Right atrium auricular region (tissue), 2 donors: ENCODE measurements around the gene UVRAG. TPM values are rescaled to one million over a fixed set of nuclear protein-coding genes. Genes with fewer than 3 reads are reported as not detected.

Source experiments
- DNase-seq: peaks from one replicate; pipeline ENCODE4 v3.0.0-alpha.2; 2019; ENCODE audit warnings: low spot score
- H3K27ac ChIP-seq, 2 donors: fragments of 200-600 bp; sonication (generic); 1 replicate in 1 of 2; 2 replicates in 1 of 2; pipeline ENCODE4 v1.5.1; 2016 to 2019
- H3K27me3 ChIP-seq, 2 donors: fragments of 200-600 bp; sonication (generic); one replicate each; pipeline versions ENCODE4 v1.5.1 to v1.6.0; 2017 to 2019
- H3K36me3 ChIP-seq: fragments of 200-600 bp; sonication (generic); one replicate; pipeline ENCODE4 v1.5.1; 2016
- H3K4me1 ChIP-seq, 2 donors: fragments of 200-600 bp; sonication (generic); one replicate each; pipeline versions ENCODE4 v1.5.1 to v1.6.0; 2017 to 2019
- H3K4me3 ChIP-seq, 2 donors: fragments of 200-600 bp; sonication (generic); 1 replicate in 1 of 2; 2 replicates in 1 of 2; pipeline ENCODE4 v1.5.1; 2017 to 2019; ENCODE audit warnings: mild to moderate bottlenecking in 1 of 2, moderate library complexity in 1 of 2
- H3K9me3 ChIP-seq, 2 donors: fragments of 200-600 bp; sonication (generic); one replicate each; pipeline ENCODE4 v1.5.1; 2019
- total RNA-seq, 2 donors: library from RNA; depleted of rRNA; stranded (reverse); fragments of >200 nt; gene quantifications; one replicate each; pipeline ENCODE4 v1.1.0, GENCODE V29; 2016
- TF ChIP-seq, protein P1 (sequence below), 2 donors: fragments of 200-600 bp; sonication (generic); IDR thresholded peaks; one replicate each; pipeline ENCODE4 v1.5.1; 2019; ENCODE audit warnings: antibody characterized with exemption in 2 of 2

UVRAG gene
- total RNA-seq, 2 donors from 2014 or later: 13.2 to 13.9 TPM

DNA sequence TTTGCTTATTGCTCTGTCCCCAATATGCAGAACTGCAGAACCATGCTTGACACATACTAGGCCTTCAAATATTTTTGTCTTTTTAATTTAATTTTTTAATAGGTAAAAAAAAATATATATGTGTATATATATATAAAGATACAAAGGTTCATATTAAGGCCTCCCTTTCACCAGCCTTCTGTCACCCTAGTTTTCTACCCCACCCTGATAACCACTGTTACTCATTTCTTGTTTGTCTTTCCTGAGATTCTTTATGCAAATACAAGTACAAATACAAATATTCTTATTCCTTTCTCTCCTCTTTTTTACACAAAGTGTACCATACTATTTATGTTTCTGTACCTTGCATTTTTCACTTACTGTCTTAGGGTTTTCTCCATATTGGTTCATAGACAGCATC lies 43.0 kb downstream of the UVRAG start:
- DNase-seq: no peak
- H3K27ac ChIP-seq: no peak overlapping the region
- TF ChIP-seq, protein P1, sequence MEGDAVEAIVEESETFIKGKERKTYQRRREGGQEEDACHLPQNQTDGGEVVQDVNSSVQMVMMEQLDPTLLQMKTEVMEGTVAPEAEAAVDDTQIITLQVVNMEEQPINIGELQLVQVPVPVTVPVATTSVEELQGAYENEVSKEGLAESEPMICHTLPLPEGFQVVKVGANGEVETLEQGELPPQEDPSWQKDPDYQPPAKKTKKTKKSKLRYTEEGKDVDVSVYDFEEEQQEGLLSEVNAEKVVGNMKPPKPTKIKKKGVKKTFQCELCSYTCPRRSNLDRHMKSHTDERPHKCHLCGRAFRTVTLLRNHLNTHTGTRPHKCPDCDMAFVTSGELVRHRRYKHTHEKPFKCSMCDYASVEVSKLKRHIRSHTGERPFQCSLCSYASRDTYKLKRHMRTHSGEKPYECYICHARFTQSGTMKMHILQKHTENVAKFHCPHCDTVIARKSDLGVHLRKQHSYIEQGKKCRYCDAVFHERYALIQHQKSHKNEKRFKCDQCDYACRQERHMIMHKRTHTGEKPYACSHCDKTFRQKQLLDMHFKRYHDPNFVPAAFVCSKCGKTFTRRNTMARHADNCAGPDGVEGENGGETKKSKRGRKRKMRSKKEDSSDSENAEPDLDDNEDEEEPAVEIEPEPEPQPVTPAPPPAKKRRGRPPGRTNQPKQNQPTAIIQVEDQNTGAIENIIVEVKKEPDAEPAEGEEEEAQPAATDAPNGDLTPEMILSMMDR (IDR thresholded peaks at IDR 0.05): no peak
- H3K4me3 ChIP-seq: no peak overlapping the region
- peaks cover 11% of the 10 kb centered on the region for H3K36me3 ChIP-seq
- no peaks in the 10 kb centered on the region for H3K27me3 ChIP-seq
- H3K4me1 ChIP-seq: no peaks in the 10 kb centered on the region
- H3K9me3 ChIP-seq: no peaks in the 10 kb centered on the region

DNA sequence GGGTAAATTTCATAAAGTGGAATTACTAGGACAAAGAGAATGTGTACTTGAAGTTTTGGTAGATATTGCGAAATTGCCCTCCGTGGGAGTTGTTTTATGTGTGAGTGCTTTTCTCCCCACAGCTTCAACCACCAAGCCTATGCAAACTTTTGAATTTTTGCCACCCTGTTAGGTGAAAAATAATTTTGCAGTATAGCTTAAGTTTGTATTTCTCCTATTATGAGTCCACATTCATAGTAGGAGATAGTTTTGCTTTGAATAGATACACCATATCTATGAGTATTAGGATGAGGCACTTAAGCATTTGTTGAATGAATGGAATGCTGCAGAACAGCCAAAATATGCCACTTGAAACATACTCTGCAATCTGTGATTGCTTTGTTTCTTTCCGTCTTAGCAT lies 43.6 kb downstream of the UVRAG start:
- peaks cover 11% of the 10 kb centered on the region for H3K36me3 ChIP-seq
- H3K4me3 ChIP-seq: no peak overlapping the region
- no peak overlapping the region for H3K27ac ChIP-seq
- no peaks in the 10 kb centered on the region for H3K9me3 ChIP-seq
- no peak for DNase-seq
- TF ChIP-seq, protein P1 (IDR thresholded peaks at IDR 0.05): no peak
- H3K27me3 ChIP-seq: no peaks in the 10 kb centered on the region
- no peaks in the 10 kb centered on the region for H3K4me1 ChIP-seq

DNA sequence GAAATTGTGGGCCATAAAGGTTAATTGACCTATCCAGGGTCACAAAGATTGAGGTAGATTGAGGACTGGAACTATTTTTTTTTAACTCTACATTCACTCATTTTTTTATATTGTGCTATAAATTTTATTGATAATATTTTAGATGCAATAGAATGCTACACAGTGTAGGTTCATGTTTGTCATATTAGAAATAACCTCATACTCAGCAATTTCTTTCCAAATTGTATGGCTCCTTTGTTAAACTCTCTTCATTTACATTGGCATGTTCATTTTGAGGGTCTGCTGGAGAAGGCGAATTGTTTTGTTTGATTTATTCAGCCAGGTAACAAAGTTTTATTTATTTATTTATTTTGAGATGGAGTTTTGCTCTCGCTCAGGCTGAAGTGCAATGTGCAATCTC lies 44.6 kb downstream of the UVRAG start:
- no peak overlapping the region for H3K27ac ChIP-seq
- peaks cover 11% of the 10 kb centered on the region for H3K36me3 ChIP-seq
- no peaks in the 10 kb centered on the region for H3K9me3 ChIP-seq
- H3K4me1 ChIP-seq: no peaks in the 10 kb centered on the region
- TF ChIP-seq, protein P1 (IDR thresholded peaks at IDR 0.05): no peak
- DNase-seq: no peak
- H3K27me3 ChIP-seq: no peaks in the 10 kb centered on the region
- no peak overlapping the region for H3K4me3 ChIP-seq

DNA sequence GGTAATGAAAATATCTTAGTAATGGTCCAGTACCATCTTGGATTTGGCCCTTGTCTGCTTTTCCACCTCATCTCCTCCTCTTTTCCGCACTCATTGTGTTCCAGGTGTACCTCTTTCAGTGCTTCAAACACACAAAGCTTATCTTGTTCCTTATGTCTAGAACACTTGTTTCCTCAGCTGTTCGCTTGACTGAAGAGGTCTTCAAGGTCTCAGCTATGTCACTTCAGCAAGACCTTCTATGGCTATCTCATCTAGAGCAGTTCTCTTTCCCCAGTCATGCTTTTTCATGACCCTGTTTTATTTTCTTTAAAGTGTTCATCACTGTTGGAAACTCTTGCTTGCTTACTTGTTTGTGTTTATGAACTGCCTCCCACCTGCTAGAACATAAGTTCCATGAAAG lies 47.4 kb downstream of the UVRAG start:
- Histone ChIP-seq H3K4me3 (no peak overlapping the region), H3K27me3 (no peaks in the 10 kb centered on the region), H3K36me3 (peaks cover 11% of the 10 kb centered on the region), H3K27ac (no peak overlapping the region), H3K9me3 (no peaks in the 10 kb centered on the region), H3K4me1 (peaks cover 0 to 4% of the 10 kb centered on the region in 2 donors)
- TF ChIP-seq, protein P1 (IDR thresholded peaks at IDR 0.05): no peak
- no peak for DNase-seq

DNA sequence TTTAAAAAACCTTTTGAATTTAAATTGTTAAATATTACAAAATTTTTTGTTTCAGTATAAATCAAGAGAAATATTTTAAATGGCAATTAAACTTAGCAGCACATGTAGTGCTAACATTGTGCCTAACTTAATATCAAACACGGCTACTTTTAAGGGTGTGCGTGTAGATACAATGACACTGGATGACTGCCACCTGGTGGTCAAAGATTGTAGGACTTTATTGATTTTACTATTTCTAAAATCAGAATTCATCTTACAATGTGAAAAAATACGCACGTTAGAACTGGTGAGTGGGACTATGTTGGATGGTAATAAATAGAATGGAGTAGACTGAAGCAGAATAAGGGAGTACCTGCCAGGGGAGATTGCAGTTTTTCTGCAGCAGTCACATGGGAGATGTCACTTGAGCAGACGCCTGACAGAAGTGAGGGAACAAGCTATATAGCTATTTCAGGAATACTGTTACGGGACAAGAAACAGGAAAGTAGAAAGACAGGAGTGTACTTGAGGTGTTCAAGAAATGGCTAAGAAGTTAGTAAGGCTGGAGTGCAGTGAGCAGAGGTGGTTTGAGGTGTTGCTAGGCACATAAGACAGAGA lies 52.9 kb downstream of the UVRAG start:
- Histone ChIP-seq H3K27me3 (no peaks in the 10 kb centered on the region), H3K4me1 (peaks cover 0 to 23% of the 10 kb centered on the region in 2 donors)

More for the DNA sequence above, 52.9 kb downstream of the UVRAG start:
- TF ChIP-seq, protein P1 (IDR thresholded peaks at IDR 0.05): peak; percentile 78 to 86
- Histone ChIP-seq H3K27ac (no peak overlapping the region), H3K36me3 (no peaks in the 10 kb centered on the region), H3K4me3 (no peak overlapping the region), H3K9me3 (no peaks in the 10 kb centered on the region)
- DNase-seq: no peak
